ENCODE results near the gene PBLD.

Gene PBLD

DNA sequence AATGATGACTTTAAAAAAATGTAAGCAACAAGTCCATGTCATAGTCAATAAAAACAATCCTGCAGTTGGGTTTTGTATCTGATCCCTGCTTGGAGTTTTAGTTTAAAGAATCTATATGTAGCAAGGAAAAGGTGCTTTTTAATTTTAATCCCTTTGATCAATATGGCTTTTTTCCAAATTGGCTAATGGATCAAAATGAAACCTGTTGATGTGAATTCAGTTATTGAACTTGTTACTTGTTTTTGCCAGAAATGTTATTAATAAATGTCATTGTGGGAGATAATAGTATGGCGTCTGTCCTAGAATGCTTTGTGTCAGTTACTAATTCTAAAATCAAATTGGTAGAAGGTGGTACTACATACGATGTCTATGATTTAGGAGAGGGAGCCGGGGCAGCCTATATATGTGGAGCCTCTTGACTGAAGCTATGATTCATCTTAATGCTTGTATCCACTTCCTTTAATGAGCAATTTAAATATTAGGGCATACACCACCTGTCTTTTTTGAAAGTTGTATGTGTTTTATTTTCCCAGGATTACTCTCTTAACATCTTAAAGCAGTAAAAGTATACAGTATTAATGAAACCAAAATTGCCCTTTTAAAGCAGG, 10.3 kb upstream of the PBLD start:
- H3K14ac ChIP-seq (ENCODE audit: low read length in 2 of 2) = no peak overlapping the region
- DNase-seq = no peak
- H3K4me2 ChIP-seq (ENCODE audit: low read length, poor library complexity, severe bottlenecking) = no peak overlapping the region
- no peak overlapping the region for H3K18ac ChIP-seq (ENCODE audit: low read depth in 1 of 2, low read length in 2 of 2)
- no peak overlapping the region for H3K4ac ChIP-seq (ENCODE audit: low read depth in 1 of 2, low read length in 2 of 2)
- H4K91ac ChIP-seq (ENCODE audit: low read length) = no peak overlapping the region
- no peak overlapping the region for H2BK15ac ChIP-seq (ENCODE audit: low read depth, poor library complexity, severe bottlenecking)
- no peak overlapping the region for H2AK5ac ChIP-seq (ENCODE audit: low read length, severe bottlenecking)
- H2BK5ac ChIP-seq (ENCODE audit: low read depth, low read length, poor library complexity, severe bottlenecking) = no peak overlapping the region
- H4K8ac ChIP-seq (ENCODE audit: low read length) = no peak overlapping the region
- H2BK12ac ChIP-seq (ENCODE audit: low read length in 2 of 2) = no peak overlapping the region
- 90% methylated on average over 1 of the region's 3 CpGs for WGBS
- no peak overlapping the region for H3K27ac ChIP-seq (ENCODE audit: low read length, poor library complexity, severe bottlenecking)
- no peak overlapping the region for H2BK120ac ChIP-seq (ENCODE audit: low read depth, low read length)
- H3K23ac ChIP-seq (ENCODE audit: low read length in 2 of 2) = no peak overlapping the region
- H3K9me3 ChIP-seq (ENCODE audit: control insufficient read depth, low read length) = no peaks in the 10 kb centered on the region
- H3K4me3 ChIP-seq (ENCODE audit: insufficient read depth in 1 of 2, low read depth in 1 of 2, low read length in 2 of 2) = no peak overlapping the region
- H3K27me3 ChIP-seq (ENCODE audit: control insufficient read depth in 1 of 2, insufficient read depth in 1 of 2, low read length in 2 of 2) = no peaks in the 10 kb centered on the region
- peak overlapping the region; percentile 2 for H3K9ac ChIP-seq (ENCODE audit: low read length)
- no peak overlapping the region for H2AFZ ChIP-seq (ENCODE audit: low read depth, low read length)
- no peaks in the 10 kb centered on the region for H3K4me1 ChIP-seq (ENCODE audit: control insufficient read depth, insufficient read depth, low read depth, low read length)
- peaks cover 1% of the 10 kb centered on the region for H3K79me1 ChIP-seq (replicated peaks; ENCODE audit: low read length, poor library complexity, severe bottlenecking)
- peaks cover 15 to 91% of the 10 kb centered on the region in 2 experiments for H3K36me3 ChIP-seq (ENCODE audit: control insufficient read depth in 1 of 2, insufficient read depth in 2 of 2, low read depth in 1 of 2, low read length in 2 of 2)

DNA sequence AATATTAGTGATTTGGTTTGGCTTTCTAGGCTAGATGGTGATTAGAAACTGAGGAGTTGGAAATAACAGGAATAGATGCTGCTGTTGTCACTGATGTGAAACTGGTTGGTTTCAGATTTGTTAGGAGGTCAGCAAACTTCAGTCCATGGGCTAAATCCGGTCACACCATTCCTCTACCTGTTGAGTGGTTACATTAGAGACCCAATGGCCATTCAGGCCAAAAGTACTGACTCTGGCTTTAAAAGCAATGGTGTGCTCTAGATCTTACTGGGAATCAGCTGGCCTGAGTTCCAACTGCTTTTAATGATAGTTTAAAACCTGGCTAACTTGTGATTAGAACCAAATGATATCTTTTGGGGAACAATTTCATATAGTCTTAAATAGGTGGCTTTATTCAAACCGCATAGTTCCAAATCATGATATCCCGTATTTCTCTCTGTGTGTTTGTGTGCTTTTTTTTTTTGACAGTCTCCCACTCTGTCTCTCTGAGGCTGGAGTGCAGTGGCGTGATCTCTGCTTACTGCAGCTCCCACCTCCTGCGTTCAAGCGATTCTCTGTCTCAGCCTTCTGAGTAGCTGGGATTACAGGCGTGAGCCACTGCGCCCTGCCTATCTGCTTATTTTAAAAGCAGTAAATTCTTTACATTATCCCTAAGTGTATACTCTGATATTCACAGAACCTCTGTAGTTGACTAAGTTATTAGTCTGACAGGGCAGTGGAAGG, 7.8 kb upstream of the PBLD start:
- H3K14ac ChIP-seq (ENCODE audit: low read length in 2 of 2) = no peak overlapping the region
- peaks cover 1% of the 10 kb centered on the region for H3K4me1 ChIP-seq (ENCODE audit: control insufficient read depth, insufficient read depth, low read depth, low read length)
- no peak overlapping the region for H3K4me2 ChIP-seq (ENCODE audit: low read length, poor library complexity, severe bottlenecking)
- no peak overlapping the region for H3K18ac ChIP-seq (ENCODE audit: low read depth in 1 of 2, low read length in 2 of 2)
- H3K27me3 ChIP-seq (ENCODE audit: control insufficient read depth in 1 of 2, insufficient read depth in 1 of 2, low read length in 2 of 2) = no peaks in the 10 kb centered on the region
- no peak overlapping the region for H3K27ac ChIP-seq (ENCODE audit: low read length, poor library complexity, severe bottlenecking)
- H3K9me3 ChIP-seq (ENCODE audit: control insufficient read depth, low read length) = no peaks in the 10 kb centered on the region
- H3K4ac ChIP-seq (ENCODE audit: low read depth in 1 of 2, low read length in 2 of 2) = no peak overlapping the region
- no peak overlapping the region for H2AFZ ChIP-seq (ENCODE audit: low read depth, low read length)
- no peak overlapping the region for H3K23ac ChIP-seq (ENCODE audit: low read length in 2 of 2)
- no peak overlapping the region for H2BK120ac ChIP-seq (ENCODE audit: low read depth, low read length)
- no peak overlapping the region for H4K8ac ChIP-seq (ENCODE audit: low read length)
- no peak overlapping the region for H3K4me3 ChIP-seq (ENCODE audit: insufficient read depth in 1 of 2, low read depth in 1 of 2, low read length in 2 of 2)
- no peak overlapping the region for H2AK5ac ChIP-seq (ENCODE audit: low read length, severe bottlenecking)
- peaks cover 15 to 97% of the 10 kb centered on the region in 2 experiments for H3K36me3 ChIP-seq (ENCODE audit: control insufficient read depth in 1 of 2, insufficient read depth in 2 of 2, low read depth in 1 of 2, low read length in 2 of 2)
- 99% methylated on average over 6 of the region's 8 CpGs for WGBS
- H2BK12ac ChIP-seq (ENCODE audit: low read length in 2 of 2) = no peak overlapping the region
- DNase-seq = no peak
- no peak overlapping the region for H2BK5ac ChIP-seq (ENCODE audit: low read depth, low read length, poor library complexity, severe bottlenecking)
- no peak overlapping the region for H2BK15ac ChIP-seq (ENCODE audit: low read depth, poor library complexity, severe bottlenecking)
- H3K9ac ChIP-seq (ENCODE audit: low read length) = no peak overlapping the region
- no peaks in the 10 kb centered on the region for H3K79me1 ChIP-seq (replicated peaks; ENCODE audit: low read length, poor library complexity, severe bottlenecking)
- H4K91ac ChIP-seq (ENCODE audit: low read length) = no peak overlapping the region

DNA sequence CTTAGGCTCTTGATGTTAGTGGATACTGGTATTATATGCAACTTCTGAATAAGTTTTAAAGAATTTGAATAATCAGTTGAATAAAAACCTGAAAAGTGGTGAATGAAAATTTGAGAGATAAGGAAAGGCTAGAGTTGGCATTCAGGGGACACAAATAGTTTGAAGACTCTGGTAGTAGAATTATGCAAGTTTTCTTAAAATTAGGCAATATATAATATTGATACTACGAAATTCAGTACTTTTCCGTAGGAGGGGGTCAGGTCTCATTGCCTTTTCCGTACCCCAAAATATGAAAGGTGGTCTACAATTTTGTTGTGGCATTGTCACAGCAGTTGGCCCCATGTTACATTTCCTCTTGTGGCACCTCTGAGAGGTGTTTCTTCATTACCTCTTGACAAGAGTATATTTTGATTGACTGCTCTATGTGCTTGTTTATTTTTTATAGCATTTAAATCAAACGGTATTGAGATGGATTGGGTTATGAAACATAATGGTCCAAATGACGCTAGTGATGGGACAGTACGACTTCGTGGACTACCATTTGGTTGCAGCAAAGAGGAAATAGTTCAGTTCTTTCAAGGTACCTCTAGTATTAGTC, 4.1 kb upstream of the PBLD start:
- H4K8ac ChIP-seq (ENCODE audit: low read length) = no peak overlapping the region
- H3K4ac ChIP-seq (ENCODE audit: low read depth in 1 of 2, low read length in 2 of 2) = no peak overlapping the region
- H2BK5ac ChIP-seq (ENCODE audit: low read depth, low read length, poor library complexity, severe bottlenecking) = no peak overlapping the region
- no peak overlapping the region for H3K23ac ChIP-seq (ENCODE audit: low read length in 2 of 2)
- H3K79me1 ChIP-seq (replicated peaks; ENCODE audit: low read length, poor library complexity, severe bottlenecking) = no peaks in the 10 kb centered on the region
- H3K4me3 ChIP-seq (ENCODE audit: insufficient read depth in 1 of 2, low read depth in 1 of 2, low read length in 2 of 2) = peak overlapping the region in 1 of 2 experiments; percentile 96
- no peak overlapping the region for H3K27ac ChIP-seq (ENCODE audit: low read length, poor library complexity, severe bottlenecking)
- H3K9me3 ChIP-seq (ENCODE audit: control insufficient read depth, low read length) = no peaks in the 10 kb centered on the region
- H2AFZ ChIP-seq (ENCODE audit: low read depth, low read length) = no peak overlapping the region
- H2BK12ac ChIP-seq (ENCODE audit: low read length in 2 of 2) = no peak overlapping the region
- no peak overlapping the region for H2BK120ac ChIP-seq (ENCODE audit: low read depth, low read length)
- H3K4me2 ChIP-seq (ENCODE audit: low read length, poor library complexity, severe bottlenecking) = peak overlapping the region; percentile 31
- no peak overlapping the region for H2AK5ac ChIP-seq (ENCODE audit: low read length, severe bottlenecking)
- no peak overlapping the region for H3K14ac ChIP-seq (ENCODE audit: low read length in 2 of 2)
- DNase-seq = no peak
- H2BK15ac ChIP-seq (ENCODE audit: low read depth, poor library complexity, severe bottlenecking) = no peak overlapping the region
- H3K18ac ChIP-seq (ENCODE audit: low read depth in 1 of 2, low read length in 2 of 2) = no peak overlapping the region
- no peaks in the 10 kb centered on the region for H3K27me3 ChIP-seq (ENCODE audit: control insufficient read depth in 1 of 2, insufficient read depth in 1 of 2, low read length in 2 of 2)
- 91% methylated on average over 7 of the region's 7 CpGs for WGBS
- no peak overlapping the region for H4K91ac ChIP-seq (ENCODE audit: low read length)
- peaks cover 14 to 60% of the 10 kb centered on the region in 2 experiments for H3K36me3 ChIP-seq (ENCODE audit: control insufficient read depth in 1 of 2, insufficient read depth in 2 of 2, low read depth in 1 of 2, low read length in 2 of 2)
- H3K9ac ChIP-seq (ENCODE audit: low read length) = peak overlapping the region; percentile 100
- peaks cover 1% of the 10 kb centered on the region for H3K4me1 ChIP-seq (ENCODE audit: control insufficient read depth, insufficient read depth, low read depth, low read length)

DNA sequence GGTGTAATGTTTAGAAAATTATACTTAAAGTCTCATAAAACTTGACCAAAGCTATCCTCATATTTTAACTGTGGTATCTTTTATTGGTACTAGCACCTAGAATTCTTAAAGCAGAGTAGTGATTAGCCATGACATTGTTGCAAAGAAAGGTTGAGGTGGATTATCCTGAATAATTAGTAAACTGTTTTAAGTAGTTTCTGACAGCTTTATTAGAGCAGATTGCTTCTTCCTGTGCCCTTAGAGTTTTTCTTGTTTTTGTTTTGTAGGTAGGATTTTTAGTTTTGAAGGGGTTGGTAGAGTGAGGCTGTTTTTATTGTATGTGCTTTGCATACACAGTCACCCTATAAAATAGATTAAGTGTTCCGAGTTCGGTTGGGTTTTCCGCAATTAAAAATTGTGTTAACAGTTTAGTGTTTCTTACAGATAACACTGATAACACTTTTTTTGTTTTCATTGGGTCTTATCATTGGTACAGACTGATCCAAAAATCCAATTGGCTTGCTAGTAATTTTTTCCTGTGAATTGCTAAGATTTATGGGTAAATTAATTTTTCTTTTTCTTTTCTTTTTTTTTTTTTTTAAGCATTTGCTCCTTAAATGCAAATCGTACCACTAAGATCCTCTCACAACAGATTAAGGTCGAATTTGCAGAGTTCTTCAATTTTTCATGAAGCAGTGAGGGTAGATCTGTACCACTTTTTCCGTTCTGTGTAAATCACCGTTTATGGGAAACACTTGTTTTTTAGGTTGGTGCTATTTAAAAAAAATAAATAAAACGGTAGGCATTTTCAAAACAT, 2.1 kb upstream of the PBLD start:
- H4K91ac ChIP-seq (ENCODE audit: low read length) = no peak overlapping the region
- 37% methylated on average over 2 of the region's 8 CpGs for WGBS
- no peak overlapping the region for H3K27ac ChIP-seq (ENCODE audit: low read length, poor library complexity, severe bottlenecking)
- peak overlapping the region; percentile 65 for H3K4me2 ChIP-seq (ENCODE audit: low read length, poor library complexity, severe bottlenecking)
- no peak overlapping the region for H2BK120ac ChIP-seq (ENCODE audit: low read depth, low read length)
- DNase-seq = no peak
- H2BK12ac ChIP-seq (ENCODE audit: low read length in 2 of 2) = no peak overlapping the region
- H2BK5ac ChIP-seq (ENCODE audit: low read depth, low read length, poor library complexity, severe bottlenecking) = no peak overlapping the region
- no peak overlapping the region for H2BK15ac ChIP-seq (ENCODE audit: low read depth, poor library complexity, severe bottlenecking)
- H4K8ac ChIP-seq (ENCODE audit: low read length) = no peak overlapping the region
- peak overlapping the region in 1 of 2 experiments; percentile 96 for H3K4me3 ChIP-seq (ENCODE audit: insufficient read depth in 1 of 2, low read depth in 1 of 2, low read length in 2 of 2)
- H3K27me3 ChIP-seq (ENCODE audit: control insufficient read depth in 1 of 2, insufficient read depth in 1 of 2, low read length in 2 of 2) = no peaks in the 10 kb centered on the region
- peaks cover 7% of the 10 kb centered on the region for H3K79me1 ChIP-seq (replicated peaks; ENCODE audit: low read length, poor library complexity, severe bottlenecking)
- no peak overlapping the region for H3K4ac ChIP-seq (ENCODE audit: low read depth in 1 of 2, low read length in 2 of 2)
- peaks cover 5% of the 10 kb centered on the region for H3K4me1 ChIP-seq (ENCODE audit: control insufficient read depth, insufficient read depth, low read depth, low read length)
- no peak overlapping the region for H3K18ac ChIP-seq (ENCODE audit: low read depth in 1 of 2, low read length in 2 of 2)
- H3K9ac ChIP-seq (ENCODE audit: low read length) = peak overlapping the region; percentile 100
- no peak overlapping the region for H2AFZ ChIP-seq (ENCODE audit: low read depth, low read length)
- no peak overlapping the region for H3K23ac ChIP-seq (ENCODE audit: low read length in 2 of 2)
- H2AK5ac ChIP-seq (ENCODE audit: low read length, severe bottlenecking) = no peak overlapping the region
- peaks cover 3 to 40% of the 10 kb centered on the region in 2 experiments for H3K36me3 ChIP-seq (ENCODE audit: control insufficient read depth in 1 of 2, insufficient read depth in 2 of 2, low read depth in 1 of 2, low read length in 2 of 2)
- no peak overlapping the region for H3K14ac ChIP-seq (ENCODE audit: low read length in 2 of 2)
- no peaks in the 10 kb centered on the region for H3K9me3 ChIP-seq (ENCODE audit: control insufficient read depth, low read length)

Measured in mesenchymal stem cell (in vitro differentiated cells and primary cell).